Measurements from ENCODE around the gene HNF4A. TPM values are rescaled to one million over a fixed set of nuclear protein-coding genes. Genes with fewer than 3 reads are reported as not detected.

HNF4A gene
- total and polyA plus RNA-seq, 2 of the 13 experiments (the other 11 are each of a cell fraction or from before 2014, with no cell fraction given) = 80.9 to 169 TPM

DNA sequence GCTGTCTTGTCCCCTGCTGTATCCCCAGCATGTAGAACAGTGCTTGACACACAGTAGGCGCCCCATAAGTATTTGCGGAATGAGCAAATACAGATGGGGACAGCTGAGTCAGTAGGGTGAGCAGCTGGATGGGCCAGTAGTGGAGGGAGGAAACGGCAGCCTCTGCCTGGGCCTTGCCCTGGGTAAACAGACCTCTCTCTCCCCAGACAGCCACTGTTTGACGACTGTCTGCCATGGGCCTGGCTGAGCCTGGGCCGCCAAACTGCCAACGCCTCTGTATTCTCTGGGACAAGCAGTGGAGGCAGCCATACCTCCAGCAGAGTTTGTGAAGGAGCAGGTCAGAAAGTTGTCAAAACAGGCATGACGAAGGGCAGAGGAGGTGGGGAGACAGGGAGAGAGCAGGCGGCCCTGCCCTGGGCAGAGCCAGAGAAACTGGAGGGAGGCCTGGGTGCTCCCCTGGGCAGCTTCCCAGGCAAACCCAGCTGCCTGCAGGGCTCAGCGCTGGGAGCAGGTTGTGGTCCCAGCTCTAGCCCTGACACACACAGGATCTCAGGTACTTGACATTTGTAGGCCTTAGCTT, 15.2 kb downstream of the HNF4A start:
- H3K27ac ChIP-seq (ENCODE audit: extremely low read length, insufficient read depth, low read length) = peak overlapping the region; percentile 60
- POLR2A ChIA-PET = interaction anchor here (1.0 to 2.1 kb wide), 5 partner anchors 15 to 69 kb away, joined by 4 to 13 read pairs (median 5); partner anchors contain the start of gene HNF4A
- intact Hi-C loops (cut with micrococcal nuclease; ENCODE audit: unreplicated experiment) (loop anchor here (1.0 to 5.0 kb wide), 2 partner anchors 15 to 58 kb away; partner anchors contain the start of genes FITM2 and HNF4A), in situ Hi-C loops (cut with HindIII; ENCODE audit: extremely low pct_ligation_motif_present, low pct_unique_long_range_greater_than_20kb) (no loop called here)
- 5% methylated on average over 9 of the region's 9 CpGs for WGBS (ENCODE audit: low lambda C conversion rate)
- DNase-seq (ENCODE audit: low spot score) (peak; percentile 97), FAIRE-seq (peak; percentile 78), ATAC-seq (peak; percentile 99)
- peak overlapping the region in 2 of 3 experiments; percentile 34 to 63; a peak in 4 of 6 replicates for H3K4me3 ChIP-seq (replicated peaks in 1 of 3; ENCODE audit: insufficient read depth in 1 of 3, low read depth in 2 of 3, low read length in 3 of 3)
- BruUV-seq (replicated peaks) = no TSS peak
- H2AFZ ChIP-seq (ENCODE audit: low read length) = no peak overlapping the region
- H3K79me2 ChIP-seq (ENCODE audit: insufficient read depth, low read length) = peaks cover 82% of the 10 kb centered on the region
- no peaks in the 10 kb centered on the region for H3K27me3 ChIP-seq (ENCODE audit: control insufficient read depth in 1 of 2, insufficient read depth in 2 of 2, low read length in 2 of 2)
- H3K9me3 ChIP-seq (ENCODE audit: low read length) = no peaks in the 10 kb centered on the region
- peaks cover 4 to 29% of the 10 kb centered on the region in 2 experiments; a peak in 3 of 5 replicates for H3K36me3 ChIP-seq (replicated peaks in 1 of 2; ENCODE audit: control insufficient read depth in 1 of 2, insufficient read depth in 2 of 2, low read length in 2 of 2)
- H3K4me1 ChIP-seq (ENCODE audit: insufficient read depth, low read length) = peaks cover 42% of the 10 kb centered on the region
- CTCF ChIA-PET (ENCODE audit: low intra/inter-chr PET ratio, low total read pairs) = no interaction called here
- H3K9ac ChIP-seq (ENCODE audit: insufficient read depth, low read depth, low read length) = peak overlapping the region; percentile 59
- peaks cover 13% of the 10 kb centered on the region; the same call in 1 of the 2 replicates for H4K20me1 ChIP-seq (ENCODE audit: insufficient read depth, low read length)
- peak overlapping the region; percentile 76 for H3K4me2 ChIP-seq (ENCODE audit: low read depth, low read length)
- TF ChIP-seq, protein P1, sequence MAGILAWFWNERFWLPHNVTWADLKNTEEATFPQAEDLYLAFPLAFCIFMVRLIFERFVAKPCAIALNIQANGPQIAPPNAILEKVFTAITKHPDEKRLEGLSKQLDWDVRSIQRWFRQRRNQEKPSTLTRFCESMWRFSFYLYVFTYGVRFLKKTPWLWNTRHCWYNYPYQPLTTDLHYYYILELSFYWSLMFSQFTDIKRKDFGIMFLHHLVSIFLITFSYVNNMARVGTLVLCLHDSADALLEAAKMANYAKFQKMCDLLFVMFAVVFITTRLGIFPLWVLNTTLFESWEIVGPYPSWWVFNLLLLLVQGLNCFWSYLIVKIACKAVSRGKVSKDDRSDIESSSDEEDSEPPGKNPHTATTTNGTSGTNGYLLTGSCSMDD (CRISPR knock-in tag; IDR thresholded peaks at IDR 0.05) = no peak
- TF ChIP-seq HMGA1 (CRISPR knock-in tag; conservative IDR thresholded peaks at IDR 0.05) (no peak), NR2F2 (IDR thresholded peaks at IDR 0.05; ENCODE audit: borderline replicate concordance, low read depth) (peak; percentile 37; the same call in 1 of the 2 replicates), ZKSCAN8 (CRISPR knock-in tag; IDR thresholded peaks at IDR 0.05; ENCODE audit: borderline replicate concordance) (peak; percentile 99), TARDBP (CRISPR knock-in tag; IDR thresholded peaks at IDR 0.05) (peak; percentile 99), ZKSCAN5 (CRISPR knock-in tag; IDR thresholded peaks at IDR 0.05) (0 out of 2 replicates have a peak, but pooled peaks have one; percentile 55), CBX2 (IDR thresholded peaks at IDR 0.05; ENCODE audit: low read depth, low read length) (no peak), CBX2 (CRISPR knock-in tag; IDR thresholded peaks at IDR 0.05; ENCODE audit: low read depth) (no peak), ZNF660 (CRISPR knock-in tag; IDR thresholded peaks at IDR 0.05; ENCODE audit: borderline replicate concordance, low read depth) (no peak), STAT5B (CRISPR knock-in tag; IDR thresholded peaks at IDR 0.05) (no peak), ZNF34 (CRISPR knock-in tag; IDR thresholded peaks at IDR 0.05; ENCODE audit: borderline replicate concordance) (0 out of 2 replicates have a peak, but pooled peaks have one; percentile 12)
- TF ChIP-seq, protein P2, sequence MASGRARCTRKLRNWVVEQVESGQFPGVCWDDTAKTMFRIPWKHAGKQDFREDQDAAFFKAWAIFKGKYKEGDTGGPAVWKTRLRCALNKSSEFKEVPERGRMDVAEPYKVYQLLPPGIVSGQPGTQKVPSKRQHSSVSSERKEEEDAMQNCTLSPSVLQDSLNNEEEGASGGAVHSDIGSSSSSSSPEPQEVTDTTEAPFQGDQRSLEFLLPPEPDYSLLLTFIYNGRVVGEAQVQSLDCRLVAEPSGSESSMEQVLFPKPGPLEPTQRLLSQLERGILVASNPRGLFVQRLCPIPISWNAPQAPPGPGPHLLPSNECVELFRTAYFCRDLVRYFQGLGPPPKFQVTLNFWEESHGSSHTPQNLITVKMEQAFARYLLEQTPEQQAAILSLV (CRISPR knock-in tag; IDR thresholded peaks at IDR 0.05; ENCODE audit: borderline replicate concordance) = peak; percentile 94; the same call in 1 of the 2 replicates
- TF ChIP-seq, protein P3, sequence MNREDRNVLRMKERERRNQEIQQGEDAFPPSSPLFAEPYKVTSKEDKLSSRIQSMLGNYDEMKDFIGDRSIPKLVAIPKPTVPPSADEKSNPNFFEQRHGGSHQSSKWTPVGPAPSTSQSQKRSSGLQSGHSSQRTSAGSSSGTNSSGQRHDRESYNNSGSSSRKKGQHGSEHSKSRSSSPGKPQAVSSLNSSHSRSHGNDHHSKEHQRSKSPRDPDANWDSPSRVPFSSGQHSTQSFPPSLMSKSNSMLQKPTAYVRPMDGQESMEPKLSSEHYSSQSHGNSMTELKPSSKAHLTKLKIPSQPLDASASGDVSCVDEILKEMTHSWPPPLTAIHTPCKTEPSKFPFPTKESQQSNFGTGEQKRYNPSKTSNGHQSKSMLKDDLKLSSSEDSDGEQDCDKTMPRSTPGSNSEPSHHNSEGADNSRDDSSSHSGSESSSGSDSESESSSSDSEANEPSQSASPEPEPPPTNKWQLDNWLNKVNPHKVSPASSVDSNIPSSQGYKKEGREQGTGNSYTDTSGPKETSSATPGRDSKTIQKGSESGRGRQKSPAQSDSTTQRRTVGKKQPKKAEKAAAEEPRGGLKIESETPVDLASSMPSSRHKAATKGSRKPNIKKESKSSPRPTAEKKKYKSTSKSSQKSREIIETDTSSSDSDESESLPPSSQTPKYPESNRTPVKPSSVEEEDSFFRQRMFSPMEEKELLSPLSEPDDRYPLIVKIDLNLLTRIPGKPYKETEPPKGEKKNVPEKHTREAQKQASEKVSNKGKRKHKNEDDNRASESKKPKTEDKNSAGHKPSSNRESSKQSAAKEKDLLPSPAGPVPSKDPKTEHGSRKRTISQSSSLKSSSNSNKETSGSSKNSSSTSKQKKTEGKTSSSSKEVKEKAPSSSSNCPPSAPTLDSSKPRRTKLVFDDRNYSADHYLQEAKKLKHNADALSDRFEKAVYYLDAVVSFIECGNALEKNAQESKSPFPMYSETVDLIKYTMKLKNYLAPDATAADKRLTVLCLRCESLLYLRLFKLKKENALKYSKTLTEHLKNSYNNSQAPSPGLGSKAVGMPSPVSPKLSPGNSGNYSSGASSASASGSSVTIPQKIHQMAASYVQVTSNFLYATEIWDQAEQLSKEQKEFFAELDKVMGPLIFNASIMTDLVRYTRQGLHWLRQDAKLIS (CRISPR knock-in tag; IDR thresholded peaks at IDR 0.05) = no peak
- TF ChIP-seq, protein P4, sequence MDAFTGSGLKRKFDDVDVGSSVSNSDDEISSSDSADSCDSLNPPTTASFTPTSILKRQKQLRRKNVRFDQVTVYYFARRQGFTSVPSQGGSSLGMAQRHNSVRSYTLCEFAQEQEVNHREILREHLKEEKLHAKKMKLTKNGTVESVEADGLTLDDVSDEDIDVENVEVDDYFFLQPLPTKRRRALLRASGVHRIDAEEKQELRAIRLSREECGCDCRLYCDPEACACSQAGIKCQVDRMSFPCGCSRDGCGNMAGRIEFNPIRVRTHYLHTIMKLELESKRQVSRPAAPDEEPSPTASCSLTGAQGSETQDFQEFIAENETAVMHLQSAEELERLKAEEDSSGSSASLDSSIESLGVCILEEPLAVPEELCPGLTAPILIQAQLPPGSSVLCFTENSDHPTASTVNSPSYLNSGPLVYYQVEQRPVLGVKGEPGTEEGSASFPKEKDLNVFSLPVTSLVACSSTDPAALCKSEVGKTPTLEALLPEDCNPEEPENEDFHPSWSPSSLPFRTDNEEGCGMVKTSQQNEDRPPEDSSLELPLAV (CRISPR knock-in tag; conservative IDR thresholded peaks at IDR 0.05; ENCODE audit: low read depth) = no peak
- TF ChIP-seq, protein P5, sequence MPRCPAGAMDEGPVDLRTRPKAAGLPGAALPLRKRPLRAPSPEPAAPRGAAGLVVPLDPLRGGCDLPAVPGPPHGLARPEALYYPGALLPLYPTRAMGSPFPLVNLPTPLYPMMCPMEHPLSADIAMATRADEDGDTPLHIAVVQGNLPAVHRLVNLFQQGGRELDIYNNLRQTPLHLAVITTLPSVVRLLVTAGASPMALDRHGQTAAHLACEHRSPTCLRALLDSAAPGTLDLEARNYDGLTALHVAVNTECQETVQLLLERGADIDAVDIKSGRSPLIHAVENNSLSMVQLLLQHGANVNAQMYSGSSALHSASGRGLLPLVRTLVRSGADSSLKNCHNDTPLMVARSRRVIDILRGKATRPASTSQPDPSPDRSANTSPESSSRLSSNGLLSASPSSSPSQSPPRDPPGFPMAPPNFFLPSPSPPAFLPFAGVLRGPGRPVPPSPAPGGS (CRISPR knock-in tag; IDR thresholded peaks at IDR 0.05) = no peak
